ENCODE measurements around the gene ABCC3. TPM values are rescaled to one million over a fixed set of nuclear protein-coding genes. Genes with fewer than 3 reads are reported as not detected.

The ABCC3 gene
- total and polyA plus RNA-seq, 2 of the 8 experiments (the other 6 are each of a cell fraction or from before 2014, with no cell fraction given), result 0.35 to 0.37 TPM

DNA sequence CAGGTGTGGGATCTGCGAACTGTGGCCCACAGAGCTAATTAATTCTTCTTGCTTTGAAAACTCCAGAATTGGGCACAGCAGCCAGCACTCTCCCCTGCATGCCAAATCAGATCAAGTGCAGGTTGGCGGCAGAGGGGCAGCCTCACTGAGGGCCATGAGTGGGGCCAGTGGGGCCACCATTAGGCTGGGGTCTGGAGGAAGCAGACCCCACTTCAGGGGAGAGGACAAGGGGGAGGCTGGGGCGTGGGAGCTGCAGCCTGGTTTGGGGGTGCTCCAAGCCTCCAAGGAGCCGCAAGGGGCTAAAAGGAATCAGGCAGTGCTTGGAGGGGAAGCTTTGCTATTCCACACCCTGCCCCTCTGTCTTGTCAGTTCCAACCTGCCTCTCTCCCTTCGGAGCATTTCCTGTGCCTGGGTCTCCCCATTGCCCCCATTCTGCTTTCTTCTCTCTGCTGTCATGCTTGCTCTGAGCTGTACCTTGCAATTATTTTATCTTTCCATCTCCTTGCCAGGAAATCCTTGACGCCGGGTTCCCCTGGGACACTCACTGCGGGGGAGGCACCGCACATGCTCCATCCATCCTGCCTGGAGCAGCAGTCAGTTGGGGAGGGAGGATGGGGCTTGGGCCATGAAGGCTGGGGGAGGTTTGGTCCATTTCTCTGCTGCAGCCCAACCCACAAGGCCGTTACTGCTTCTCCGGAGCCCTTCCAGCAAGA lies 3.3 kb upstream of the ABCC3 start (continued):
- no peak for TF ChIP-seq RAD21 (IDR thresholded peaks at IDR 0.05 in 1 of 2, conservative IDR thresholded peaks at IDR 0.05 in 1 of 2; ENCODE audit: low read depth in 2 of 2, low read length in 2 of 2)
- TF ChIP-seq CTBP2 (IDR thresholded peaks at IDR 0.05; ENCODE audit: borderline replicate concordance, insufficient read depth, insufficient read length, low read length), result no peak
- no peak for TF ChIP-seq CREB1 (IDR thresholded peaks at IDR 0.05)
- TF ChIP-seq SIX5 (IDR thresholded peaks at IDR 0.05; ENCODE audit: low read depth, low read length), result no peak
- TF ChIP-seq EP300 (IDR thresholded peaks at IDR 0.05; ENCODE audit: borderline replicate concordance in 1 of 2, low read depth in 2 of 2, low read length in 2 of 2), result no peak
- TF ChIP-seq POU5F1 (IDR thresholded peaks at IDR 0.05; ENCODE audit: low read depth, low read length), result no peak

Measured in H1 (cell line).